ENCODE measurements around the gene CNTLN. TPM values are rescaled to one million over a fixed set of nuclear protein-coding genes. Genes with fewer than 3 reads are reported as not detected.

CNTLN gene
- total RNA-seq, 1 donor, result 17.7 TPM

GRCh38 chr9:17476401-17476800, 341.6 kb downstream of the CNTLN start:
- Histone ChIP-seq H3K27me3 (ENCODE audit: insufficient read depth, low read length) (no peaks in the 10 kb centered on the region), H3K4me1 (ENCODE audit: insufficient read depth, low read length) (no peaks in the 10 kb centered on the region), H3K9me3 (ENCODE audit: low read depth, low read length) (no peaks in the 10 kb centered on the region), H3K27ac (ENCODE audit: low read depth, low read length) (no peak overlapping the region), H4K20me1 (ENCODE audit: insufficient read depth, low read length) (no peaks in the 10 kb centered on the region), H3K4me2 (ENCODE audit: insufficient read depth, low read length) (no peak overlapping the region), H3K36me3 (ENCODE audit: insufficient read depth, low read length) (no peaks in the 10 kb centered on the region), H3K79me2 (ENCODE audit: insufficient read depth, low read length) (no peaks in the 10 kb centered on the region), H2AFZ (ENCODE audit: low read length) (no peak overlapping the region), H3K4me3 (ENCODE audit: insufficient read depth, low read length) (no peak overlapping the region)
- no peak for DNase-seq (ENCODE audit: insufficient read length, low spot score, missing footprints)
- TF ChIP-seq, protein P1, sequence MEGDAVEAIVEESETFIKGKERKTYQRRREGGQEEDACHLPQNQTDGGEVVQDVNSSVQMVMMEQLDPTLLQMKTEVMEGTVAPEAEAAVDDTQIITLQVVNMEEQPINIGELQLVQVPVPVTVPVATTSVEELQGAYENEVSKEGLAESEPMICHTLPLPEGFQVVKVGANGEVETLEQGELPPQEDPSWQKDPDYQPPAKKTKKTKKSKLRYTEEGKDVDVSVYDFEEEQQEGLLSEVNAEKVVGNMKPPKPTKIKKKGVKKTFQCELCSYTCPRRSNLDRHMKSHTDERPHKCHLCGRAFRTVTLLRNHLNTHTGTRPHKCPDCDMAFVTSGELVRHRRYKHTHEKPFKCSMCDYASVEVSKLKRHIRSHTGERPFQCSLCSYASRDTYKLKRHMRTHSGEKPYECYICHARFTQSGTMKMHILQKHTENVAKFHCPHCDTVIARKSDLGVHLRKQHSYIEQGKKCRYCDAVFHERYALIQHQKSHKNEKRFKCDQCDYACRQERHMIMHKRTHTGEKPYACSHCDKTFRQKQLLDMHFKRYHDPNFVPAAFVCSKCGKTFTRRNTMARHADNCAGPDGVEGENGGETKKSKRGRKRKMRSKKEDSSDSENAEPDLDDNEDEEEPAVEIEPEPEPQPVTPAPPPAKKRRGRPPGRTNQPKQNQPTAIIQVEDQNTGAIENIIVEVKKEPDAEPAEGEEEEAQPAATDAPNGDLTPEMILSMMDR (IDR thresholded peaks at IDR 0.05; ENCODE audit: extremely low read depth, low read depth, low read length), result no peak

- H3K27ac ChIP-seq (ENCODE audit: low read depth, low read length), result no peak overlapping the region
These were observed 343.0 kb downstream of the CNTLN start for GRCh38 chr9:17477816-17478215.

DNA sequence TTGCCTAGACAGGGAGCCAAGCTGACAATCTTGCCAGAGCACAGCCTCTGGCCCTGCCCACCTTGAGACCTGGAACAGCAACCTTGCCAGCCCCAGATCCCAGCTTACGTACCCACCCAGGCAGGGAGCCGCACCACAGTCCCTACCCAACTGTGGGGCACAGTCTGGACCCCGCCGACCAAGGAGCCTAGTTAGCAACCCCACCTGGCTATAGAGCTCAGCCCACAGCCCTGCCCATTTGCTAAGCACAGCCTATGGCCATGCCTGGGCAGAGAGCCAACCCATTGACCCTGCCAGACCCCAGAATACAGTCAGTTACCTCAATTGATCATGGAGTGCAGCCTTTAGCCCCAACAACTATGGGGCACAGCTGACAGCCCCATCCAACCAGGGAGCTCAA, 346.1 kb downstream of the CNTLN start:
- Histone ChIP-seq H3K27ac (ENCODE audit: low read depth, low read length) (no peak overlapping the region), H3K4me2 (ENCODE audit: insufficient read depth, low read length) (no peak overlapping the region), H4K20me1 (ENCODE audit: insufficient read depth, low read length) (no peaks in the 10 kb centered on the region), H3K4me1 (ENCODE audit: insufficient read depth, low read length) (no peaks in the 10 kb centered on the region), H3K79me2 (ENCODE audit: insufficient read depth, low read length) (no peaks in the 10 kb centered on the region), H3K27me3 (ENCODE audit: insufficient read depth, low read length) (no peaks in the 10 kb centered on the region), H2AFZ (ENCODE audit: low read length) (no peak overlapping the region), H3K4me3 (ENCODE audit: insufficient read depth, low read length) (no peak overlapping the region), H3K9me3 (ENCODE audit: low read depth, low read length) (no peaks in the 10 kb centered on the region), H3K36me3 (ENCODE audit: insufficient read depth, low read length) (no peaks in the 10 kb centered on the region)
- TF ChIP-seq, protein P1 (IDR thresholded peaks at IDR 0.05; ENCODE audit: extremely low read depth, low read depth, low read length), result no peak
- DNase-seq (ENCODE audit: insufficient read length, low spot score, missing footprints), result no peak

More at GRCh38 chr9:17477816-17478215, 343.0 kb downstream of the CNTLN start:
- Histone ChIP-seq H4K20me1 (ENCODE audit: insufficient read depth, low read length) (no peaks in the 10 kb centered on the region), H3K79me2 (ENCODE audit: insufficient read depth, low read length) (no peaks in the 10 kb centered on the region), H3K4me3 (ENCODE audit: insufficient read depth, low read length) (no peak overlapping the region), H3K36me3 (ENCODE audit: insufficient read depth, low read length) (no peaks in the 10 kb centered on the region), H3K9me3 (ENCODE audit: low read depth, low read length) (no peaks in the 10 kb centered on the region), H2AFZ (ENCODE audit: low read length) (no peak overlapping the region), H3K4me2 (ENCODE audit: insufficient read depth, low read length) (no peak overlapping the region), H3K4me1 (ENCODE audit: insufficient read depth, low read length) (no peaks in the 10 kb centered on the region), H3K27me3 (ENCODE audit: insufficient read depth, low read length) (no peaks in the 10 kb centered on the region)
- TF ChIP-seq, protein P1 (IDR thresholded peaks at IDR 0.05; ENCODE audit: extremely low read depth, low read depth, low read length), result no peak
- DNase-seq (ENCODE audit: insufficient read length, low spot score, missing footprints), result no peak

GRCh38 chr9:17481565-17481964, 346.7 kb downstream of the CNTLN start:
- Histone ChIP-seq H3K36me3 (ENCODE audit: insufficient read depth, low read length) (no peaks in the 10 kb centered on the region), H3K27ac (ENCODE audit: low read depth, low read length) (no peak overlapping the region), H3K4me3 (ENCODE audit: insufficient read depth, low read length) (no peak overlapping the region), H3K4me2 (ENCODE audit: insufficient read depth, low read length) (no peak overlapping the region), H3K27me3 (ENCODE audit: insufficient read depth, low read length) (no peaks in the 10 kb centered on the region), H4K20me1 (ENCODE audit: insufficient read depth, low read length) (no peaks in the 10 kb centered on the region), H3K79me2 (ENCODE audit: insufficient read depth, low read length) (no peaks in the 10 kb centered on the region), H3K9me3 (ENCODE audit: low read depth, low read length) (no peaks in the 10 kb centered on the region), H2AFZ (ENCODE audit: low read length) (no peak overlapping the region), H3K4me1 (ENCODE audit: insufficient read depth, low read length) (no peaks in the 10 kb centered on the region)
- no peak for DNase-seq (ENCODE audit: insufficient read length, low spot score, missing footprints)
- TF ChIP-seq, protein P1 (IDR thresholded peaks at IDR 0.05; ENCODE audit: extremely low read depth, low read depth, low read length), result no peak
